GM23248 (cell line): ENCODE results near the gene LYRM9.

Experiments
- EZH2 ChIP-seq: fragments of 200-600 bp; sonication (generic); IDR thresholded peaks from 2 replicates; pipeline ENCODE4 v1.6.1; 2018; ENCODE audit warnings: antibody characterized with exemption, mild to moderate bottlenecking; ENCODE audit not compliant: insufficient read depth, poor library complexity, severe bottlenecking
- EZH2phosphoT487 ChIP-seq: fragments of 200-600 bp; sonication (generic); IDR thresholded peaks from 2 replicates; pipeline ENCODE4 v1.6.1; 2018; ENCODE audit warnings: antibody characterized with exemption, moderate library complexity, mild to moderate bottlenecking, low read depth; ENCODE audit not compliant: insufficient read depth

GRCh38 chr17:27868565-27868964, 24.6 kb downstream of the LYRM9 start:
- TF ChIP-seq EZH2phosphoT487: no peak
- no peak for TF ChIP-seq EZH2
